ENCODE results near the gene BRD2.

Gene BRD2

DNA sequence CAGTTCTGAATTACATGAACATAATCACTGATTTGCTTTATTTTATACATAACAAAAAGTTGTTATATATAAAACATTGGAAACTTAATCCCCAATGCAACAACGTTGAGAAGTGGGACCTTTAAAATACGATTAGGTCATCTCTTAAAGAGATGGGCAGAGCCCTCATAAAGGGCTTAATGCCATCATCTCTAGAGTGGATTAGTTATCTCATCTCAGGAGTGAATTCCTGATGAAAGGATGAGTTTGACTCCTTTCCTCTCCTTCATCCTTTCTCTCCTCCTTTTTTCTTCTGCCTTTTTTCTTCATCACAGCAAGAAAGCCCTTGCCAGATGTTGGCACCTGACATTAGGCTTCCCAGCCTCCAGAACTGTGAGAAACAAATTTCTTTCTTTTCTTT lies 27.1 kb downstream of the BRD2 start:
- TF ChIP-seq, protein P1, sequence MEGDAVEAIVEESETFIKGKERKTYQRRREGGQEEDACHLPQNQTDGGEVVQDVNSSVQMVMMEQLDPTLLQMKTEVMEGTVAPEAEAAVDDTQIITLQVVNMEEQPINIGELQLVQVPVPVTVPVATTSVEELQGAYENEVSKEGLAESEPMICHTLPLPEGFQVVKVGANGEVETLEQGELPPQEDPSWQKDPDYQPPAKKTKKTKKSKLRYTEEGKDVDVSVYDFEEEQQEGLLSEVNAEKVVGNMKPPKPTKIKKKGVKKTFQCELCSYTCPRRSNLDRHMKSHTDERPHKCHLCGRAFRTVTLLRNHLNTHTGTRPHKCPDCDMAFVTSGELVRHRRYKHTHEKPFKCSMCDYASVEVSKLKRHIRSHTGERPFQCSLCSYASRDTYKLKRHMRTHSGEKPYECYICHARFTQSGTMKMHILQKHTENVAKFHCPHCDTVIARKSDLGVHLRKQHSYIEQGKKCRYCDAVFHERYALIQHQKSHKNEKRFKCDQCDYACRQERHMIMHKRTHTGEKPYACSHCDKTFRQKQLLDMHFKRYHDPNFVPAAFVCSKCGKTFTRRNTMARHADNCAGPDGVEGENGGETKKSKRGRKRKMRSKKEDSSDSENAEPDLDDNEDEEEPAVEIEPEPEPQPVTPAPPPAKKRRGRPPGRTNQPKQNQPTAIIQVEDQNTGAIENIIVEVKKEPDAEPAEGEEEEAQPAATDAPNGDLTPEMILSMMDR (IDR thresholded peaks at IDR 0.05; ENCODE audit: control insufficient read depth, extremely low read depth, insufficient read depth), result no peak
- H3K4me3 ChIP-seq (ENCODE audit: low read depth, low read length), result no peak overlapping the region
- no peak for DNase-seq (ENCODE audit: low read depth)

DNA sequence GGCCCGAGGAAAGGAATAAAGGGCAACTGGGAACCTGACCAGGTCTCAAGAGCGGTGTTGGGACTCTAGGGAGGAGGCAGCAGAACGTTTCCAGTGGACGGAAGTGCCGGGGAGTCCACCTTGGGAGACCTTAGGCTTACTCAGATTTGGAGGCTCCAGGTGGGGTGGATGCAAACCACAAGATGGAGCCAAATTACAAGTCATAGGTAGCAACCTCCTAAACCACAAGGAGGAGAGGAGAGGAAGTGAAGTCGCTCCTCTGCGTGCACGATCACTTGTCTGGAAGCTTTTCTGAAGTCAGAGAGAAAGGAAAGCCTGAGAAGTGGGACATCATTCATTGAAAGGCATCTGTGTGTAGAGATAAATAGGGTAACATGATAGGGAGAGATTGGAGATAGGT lies 31.7 kb downstream of the BRD2 start:
- DNase-seq (ENCODE audit: low read depth), result no peak
- TF ChIP-seq, protein P1 (IDR thresholded peaks at IDR 0.05; ENCODE audit: control insufficient read depth, extremely low read depth, insufficient read depth), result peak; percentile 50
- no peak overlapping the region for H3K4me3 ChIP-seq (ENCODE audit: low read depth, low read length)

- TF ChIP-seq, protein P1 (IDR thresholded peaks at IDR 0.05; ENCODE audit: control insufficient read depth, extremely low read depth, insufficient read depth), result no peak
- DNase-seq (ENCODE audit: low read depth), result no peak
Measured at GRCh38 chr6:33001685-33002084, 33.3 kb downstream of the BRD2 start.

DNA sequence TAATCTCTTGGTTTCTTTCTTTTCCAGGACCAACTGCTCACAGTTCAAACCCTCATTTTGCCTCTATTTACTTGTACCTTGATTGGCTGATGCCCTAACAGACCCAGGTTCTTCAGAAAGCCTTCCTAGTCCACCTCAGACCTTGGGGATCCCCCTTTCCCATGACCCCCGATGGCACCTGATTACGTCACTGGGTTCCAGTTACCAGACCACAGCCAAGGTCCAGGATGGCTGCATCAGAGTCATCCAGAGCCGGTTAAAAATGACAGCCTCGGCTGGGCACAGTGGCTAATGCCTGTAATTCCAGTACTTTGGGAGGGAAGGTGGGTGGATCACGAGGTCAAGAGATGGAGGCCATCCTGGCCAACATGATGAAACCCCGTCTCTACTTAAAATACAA lies 36.5 kb downstream of the BRD2 start:
- no peak for DNase-seq (ENCODE audit: low read depth)
- TF ChIP-seq, protein P1 (IDR thresholded peaks at IDR 0.05; ENCODE audit: control insufficient read depth, extremely low read depth, insufficient read depth), result no peak
- no peak overlapping the region for H3K4me3 ChIP-seq (ENCODE audit: low read depth, low read length)

More at GRCh38 chr6:33001685-33002084, 33.3 kb downstream of the BRD2 start:
- no peak overlapping the region for H3K4me3 ChIP-seq (ENCODE audit: low read depth, low read length)

DNA sequence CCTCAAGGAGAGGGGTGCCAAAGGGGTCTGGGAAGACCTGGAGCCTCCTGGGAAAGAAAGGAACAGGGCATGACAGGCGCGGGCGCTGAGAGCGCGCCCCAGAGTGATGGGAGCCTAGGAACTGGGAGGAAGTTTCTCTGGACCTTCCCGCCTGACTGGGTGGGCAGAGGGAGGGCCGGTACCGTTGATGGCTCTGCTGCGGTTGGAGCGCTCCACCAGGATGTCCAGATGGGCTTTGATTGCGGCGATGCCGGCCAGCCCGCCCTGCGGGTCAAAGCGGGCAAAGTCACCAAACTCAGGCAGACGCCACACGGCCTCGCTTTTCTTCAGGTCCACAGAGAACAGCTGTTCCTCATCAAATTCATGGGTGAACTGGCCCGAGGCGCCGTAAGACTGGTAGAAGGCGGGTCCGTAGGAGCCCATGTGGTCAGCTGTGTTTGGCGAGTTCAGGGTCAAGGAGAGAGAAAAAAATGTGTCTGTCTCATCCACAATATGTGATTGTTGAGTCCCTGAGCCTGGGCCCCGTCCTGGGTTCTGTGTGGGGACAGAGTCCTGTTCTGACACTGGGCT lies 39.5 kb downstream of the BRD2 start:
- no peak overlapping the region for H3K4me3 ChIP-seq (ENCODE audit: low read depth, low read length)
- TF ChIP-seq, protein P1 (IDR thresholded peaks at IDR 0.05; ENCODE audit: control insufficient read depth, extremely low read depth, insufficient read depth), result no peak
- no peak for DNase-seq (ENCODE audit: low read depth)

DNA sequence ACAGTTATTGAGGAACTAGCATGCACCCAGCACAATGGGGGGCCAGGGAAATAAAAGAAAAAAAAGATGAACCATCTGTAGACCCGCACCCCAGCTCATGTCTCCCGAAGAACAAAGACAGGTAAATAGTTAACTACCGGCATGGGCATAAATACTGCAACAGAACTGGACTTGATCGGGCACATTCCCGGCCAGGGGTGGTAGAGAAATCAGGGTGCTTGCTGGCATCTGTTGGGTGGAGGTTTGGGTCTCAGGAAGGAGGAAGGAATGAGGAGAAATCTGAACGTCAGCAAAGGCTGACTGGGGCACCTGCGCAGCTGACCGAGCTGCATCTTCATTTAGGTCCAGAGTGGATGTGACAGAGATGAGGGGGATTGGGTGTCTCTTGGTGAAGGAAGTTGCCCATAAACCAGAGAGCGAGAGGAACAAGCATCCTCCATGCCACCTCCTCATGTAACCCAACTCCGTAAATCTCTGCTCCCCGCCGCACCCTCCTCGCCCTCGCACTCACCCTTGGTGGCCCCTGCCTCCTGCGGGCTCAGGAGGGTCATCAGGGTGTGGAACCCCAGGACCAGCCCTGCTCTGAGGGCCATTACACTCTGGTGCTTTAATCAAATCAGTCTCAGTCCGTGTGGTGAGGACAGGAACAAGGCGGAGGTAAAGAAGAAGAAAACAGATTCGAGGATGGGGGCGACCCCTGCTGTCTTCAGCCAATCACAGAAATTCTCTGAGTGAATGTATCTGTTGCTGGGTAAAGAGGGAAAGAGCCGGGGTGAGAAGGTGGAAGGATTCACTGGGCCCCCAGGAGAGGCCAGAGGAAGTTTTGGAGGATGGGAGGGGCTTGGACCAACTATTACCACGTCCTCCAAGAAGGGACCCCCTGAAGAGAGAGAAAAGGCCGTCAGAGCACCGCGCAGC lies 40.8 kb downstream of the BRD2 start, which contains the start of gene HLA-DOA:
Gene HLA-DOA (minus strand): TSS at position 648 of the 918 bp plus-strand sequence.
- no peak for DNase-seq (ENCODE audit: low read depth)
- TF ChIP-seq, protein P1 (IDR thresholded peaks at IDR 0.05; ENCODE audit: control insufficient read depth, extremely low read depth, insufficient read depth), result no peak
- H3K4me3 ChIP-seq (ENCODE audit: low read depth, low read length), result no peak within 1 kb of the TSS

Data from LNCaP clone FGC (cell line).